GM12873 (cell line): ENCODE measurements around the gene CCDC182.

Source experiments
- CTCF ChIP-seq: IDR thresholded peaks from 2 replicates; pipeline ENCODE4 v1.5.1; 2012; ENCODE audit warnings: low read depth, mild to moderate bottlenecking, moderate library complexity, low read length, control low read depth; ENCODE audit not compliant: insufficient read depth; ENCODE audit errors: missing control alignments

The CCDC182 gene

GRCh38 chr17:57727630-57728175 lies 17.4 kb downstream of the CCDC182 start:
- no peak for TF ChIP-seq CTCF

GRCh38 chr17:57726838-57727237 lies 18.3 kb downstream of the CCDC182 start:
- no peak for TF ChIP-seq CTCF

- no peak for TF ChIP-seq CTCF
Observed at GRCh38 chr17:57726213-57726790, 18.8 kb downstream of the CCDC182 start.

- TF ChIP-seq CTCF: no peak
Observed at GRCh38 chr17:57724729-57725125, 20.4 kb downstream of the CCDC182 start.

DNA sequence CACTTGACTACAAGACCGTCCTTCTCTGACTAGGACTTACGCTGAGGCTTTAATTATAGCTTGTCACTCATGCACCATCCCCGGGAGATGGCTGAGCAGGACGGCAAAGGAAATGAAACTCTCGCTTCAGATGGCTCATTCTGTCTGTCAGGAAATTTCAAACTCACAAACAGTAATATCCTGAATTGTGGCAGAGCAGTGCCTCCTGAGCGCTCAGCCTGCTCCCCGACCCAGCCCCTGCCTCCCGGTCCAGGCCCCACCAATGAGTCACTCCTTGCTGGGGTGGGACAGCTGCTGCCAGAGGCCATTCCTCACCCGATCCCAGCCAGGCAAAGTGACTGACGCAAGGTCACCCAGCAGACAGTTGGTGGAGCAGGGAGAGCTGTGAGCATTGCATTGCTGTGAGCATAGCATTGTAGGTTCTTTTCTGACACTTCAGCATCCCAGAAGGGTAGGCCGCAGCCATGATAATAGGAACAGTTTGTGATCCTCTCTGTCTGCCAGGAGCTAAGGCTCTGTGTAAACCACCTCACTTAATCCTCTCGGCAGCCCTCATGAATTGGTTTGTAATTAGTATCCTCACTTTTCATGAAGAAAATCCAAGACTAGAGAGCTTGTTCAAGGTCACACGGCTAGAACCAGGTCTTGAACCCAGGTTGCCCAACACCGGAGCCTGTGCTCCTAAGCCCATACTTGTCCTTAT lies 20.9 kb downstream of the CCDC182 start:
- TF ChIP-seq CTCF: no peak

DNA sequence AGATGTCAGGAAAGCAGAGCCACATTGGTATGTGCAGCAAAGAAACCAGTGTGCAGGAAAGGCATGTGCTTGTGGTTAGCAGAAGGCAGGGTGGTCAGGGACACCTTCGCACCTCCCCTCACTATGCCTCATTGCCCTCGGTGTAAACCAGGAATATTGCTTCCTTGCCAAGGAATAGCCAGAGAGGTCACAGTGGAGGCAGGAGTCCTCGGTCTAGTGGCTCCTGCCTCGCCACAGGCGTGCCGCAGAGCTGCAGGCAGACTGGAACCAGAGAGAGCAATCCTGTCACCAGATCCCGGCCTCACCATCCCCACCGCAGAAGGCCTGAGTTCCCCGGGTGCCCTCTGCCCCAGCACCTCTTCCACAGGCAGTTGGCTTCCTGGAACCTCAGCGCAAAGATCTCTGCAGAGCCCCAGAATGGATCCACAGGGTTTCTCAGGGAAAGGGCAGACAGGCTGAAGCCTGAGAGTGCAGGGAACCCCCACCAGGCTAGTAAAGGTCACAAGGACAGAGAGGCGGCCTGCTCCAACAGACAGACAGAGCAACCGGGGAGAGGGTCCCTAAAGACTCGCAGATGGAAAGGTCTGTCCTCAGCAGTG lies 21.6 kb downstream of the CCDC182 start:
- TF ChIP-seq CTCF: no peak

DNA sequence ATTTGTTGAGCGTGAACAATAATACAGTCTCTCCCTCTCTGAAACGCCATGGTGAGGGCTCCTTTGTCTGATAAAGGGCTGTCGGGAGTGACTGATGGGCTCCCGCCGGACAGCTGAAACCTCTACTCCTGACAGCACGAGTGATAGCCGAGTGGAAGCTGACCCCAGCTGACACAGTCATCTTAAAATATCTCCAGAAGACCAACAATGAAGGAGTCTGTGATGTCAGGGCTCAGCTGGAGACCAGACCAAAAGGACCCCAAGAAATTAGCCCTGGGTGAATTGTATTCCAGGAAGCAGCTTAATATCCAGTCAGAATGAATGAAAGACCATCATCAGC lies 22.4 kb downstream of the CCDC182 start:
- no peak for TF ChIP-seq CTCF
